Measurements from ENCODE around the gene KRT73. TPM values are rescaled to one million over a fixed set of nuclear protein-coding genes. Genes with fewer than 3 reads are reported as not detected.
A peak's percentile ranks its signal among the peaks of the same experiment; 100 is the strongest.

Gene KRT73
- total and polyA plus RNA-seq, 2 of the 8 experiments (the other 6 are each of a cell fraction or from before 2014, with no cell fraction given), result not detected

DNA sequence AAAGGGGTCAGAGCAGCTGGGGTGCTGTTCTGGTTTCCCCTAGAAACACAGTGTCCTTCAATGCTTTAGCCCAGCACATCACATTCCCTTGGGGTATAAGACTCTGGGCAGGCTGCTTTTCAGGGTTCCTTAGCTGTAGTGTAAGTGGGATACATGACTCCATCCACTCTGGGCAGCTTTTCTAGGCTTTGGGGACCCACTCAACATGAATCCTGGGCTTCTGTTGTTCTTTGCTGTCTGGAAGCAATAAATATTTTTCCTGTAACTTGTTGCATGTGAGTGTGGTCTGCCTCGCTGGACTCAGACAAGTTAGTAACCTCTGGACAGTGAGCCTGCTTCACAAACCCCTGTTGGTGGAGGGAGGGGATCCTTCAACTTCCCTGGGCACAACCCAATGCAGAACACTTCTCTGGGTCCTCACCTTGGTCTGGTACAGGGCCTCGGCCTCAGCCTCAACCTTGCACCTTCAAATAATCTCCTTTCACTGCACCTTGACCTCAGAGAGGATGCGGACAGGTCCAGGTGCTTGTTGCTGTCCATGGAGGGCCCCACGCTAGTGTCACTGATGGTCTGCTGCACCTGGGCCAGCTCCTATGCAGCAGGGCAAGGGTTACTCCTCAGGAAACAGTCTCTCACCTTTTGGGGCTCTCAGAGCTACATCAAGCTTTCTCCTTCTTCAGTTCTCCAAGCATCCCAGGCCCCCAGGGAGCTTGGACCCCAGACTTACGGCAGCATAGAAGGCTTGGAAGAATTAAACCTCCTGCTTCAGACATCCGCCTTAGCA, 13.5 kb upstream of the KRT73 start:
- no peak overlapping the region for H3K14ac ChIP-seq (ENCODE audit: insufficient read length)
- no peak overlapping the region for H2AK5ac ChIP-seq (ENCODE audit: low read depth, low read length)
- no peak overlapping the region for H2BK120ac ChIP-seq (replicated peaks; ENCODE audit: low read depth, low read length)
- no peaks in the 10 kb centered on the region; the same call in 1 of the 2 replicates for H3K79me1 ChIP-seq (ENCODE audit: low read depth, low read length)
- no peak overlapping the region for H3K56ac ChIP-seq (replicated peaks; ENCODE audit: insufficient read length, low read depth, low read length)
- H2BK5ac ChIP-seq (ENCODE audit: low read depth, low read length), result no peak overlapping the region
- ChIA-PET POLR2A (ENCODE audit: partially characterized antibody) (no interaction called here), CTCF (ENCODE audit: partially characterized antibody) (interaction anchor here (0.7 to 2.5 kb wide), 3 partner anchors 9 to 246 kb away, joined by 3 to 8 read pairs (median 3); no protein-coding TSS in a partner anchor)
- H3K9ac ChIP-seq (replicated peaks in 1 of 4; ENCODE audit: extremely low read depth in 1 of 4, low read depth in 3 of 4, low read length in 3 of 4), result no peak overlapping the region
- H3K79me2 ChIP-seq (ENCODE audit: control insufficient read depth in 1 of 2, insufficient read depth in 2 of 2, low read length in 2 of 2), result no peaks in the 10 kb centered on the region
- H3K4me3 ChIP-seq (ENCODE audit: extremely low read depth in 1 of 4, insufficient read depth in 2 of 4, low read depth in 3 of 4, low read length in 4 of 4), result no peak overlapping the region
- H3K27ac ChIP-seq (ENCODE audit: low read depth, low read length), result no peak overlapping the region
- no peak overlapping the region for H3K4me2 ChIP-seq (ENCODE audit: insufficient read depth in 1 of 2, low read depth in 2 of 2, low read length in 2 of 2)
- WGBS, 2 experiments (ENCODE audit: extremely low coverage in 1 of 2, insufficient coverage in 1 of 2, insufficient read length in 1 of 2, insufficient replicate concordance in 2 of 2, low coverage in 1 of 2, low lambda C conversion rate in 2 of 2, missing lambda C conversion rate in 1 of 2), result 84% methylated on average over 6 of the region's 6 CpGs; no CpG with 5 or more reads in 1 of the 2 experiments
- H3K18ac ChIP-seq (ENCODE audit: extremely low read depth, low read length), result no peak overlapping the region
- no peaks in the 10 kb centered on the region for H3K4me1 ChIP-seq (replicated peaks in 1 of 4; ENCODE audit: control insufficient read depth in 3 of 4, insufficient read depth in 4 of 4, low read length in 3 of 4)
- H2AFZ ChIP-seq (ENCODE audit: low read length), result no peak overlapping the region
- no peak overlapping the region for H2BK15ac ChIP-seq (ENCODE audit: low read length)
- H3K23ac ChIP-seq (ENCODE audit: insufficient read length), result no peak overlapping the region
- H3K9me3 ChIP-seq (ENCODE audit: insufficient read depth in 2 of 2, low read depth in 1 of 2, low read length in 1 of 2), result no peaks in the 10 kb centered on the region
- no peak overlapping the region for H4K8ac ChIP-seq (ENCODE audit: extremely low read depth, insufficient read depth, low read length)
- no peak overlapping the region for H4K5ac ChIP-seq (ENCODE audit: insufficient read length, low read depth, low read length)
- no peaks in the 10 kb centered on the region for H4K20me1 ChIP-seq (replicated peaks in 1 of 2; ENCODE audit: control insufficient read depth in 1 of 2, insufficient read depth in 2 of 2, low read length in 2 of 2)
- H2BK12ac ChIP-seq (ENCODE audit: low read depth, low read length), result no peak overlapping the region
- no peaks in the 10 kb centered on the region for H3K36me3 ChIP-seq (ENCODE audit: control insufficient read depth in 2 of 4, insufficient read depth in 4 of 4, low read length in 3 of 4)
- H3K27me3 ChIP-seq (replicated peaks in 1 of 4; ENCODE audit: control insufficient read depth in 3 of 4, extremely low read depth in 1 of 4, insufficient read depth in 3 of 4, low read length in 3 of 4), result no peaks in the 10 kb centered on the region; a peak in 2 of 7 replicates
- no peaks in the 10 kb centered on the region for H3K23me2 ChIP-seq (ENCODE audit: low read depth, low read length)
- no peak overlapping the region for H2BK20ac ChIP-seq (ENCODE audit: low read length)
- FAIRE-seq (no peak), DNase-seq (ENCODE audit: low read depth in 1 of 2, low spot score in 2 of 2) (peak in 1 of 2 experiments; percentile 27)
- H4K91ac ChIP-seq (replicated peaks; ENCODE audit: insufficient read length, low read length), result no peak overlapping the region
- no peak overlapping the region for H3K4ac ChIP-seq (replicated peaks; ENCODE audit: insufficient read length, low read depth, low read length)
- TF ChIP-seq CHD1 (IDR thresholded peaks at IDR 0.05; ENCODE audit: low read depth, low read length) (no peak), YY1 (IDR thresholded peaks at IDR 0.05; ENCODE audit: low read depth, low read length) (no peak), ZNF274 (IDR thresholded peaks at IDR 0.05; ENCODE audit: borderline replicate concordance, extremely low read depth, low read length) (no peak), HDAC6 (IDR thresholded peaks at IDR 0.05; ENCODE audit: low read depth, low read length) (no peak), BACH1 (IDR thresholded peaks at IDR 0.05; ENCODE audit: low read length) (no peak), JUN (IDR thresholded peaks at IDR 0.05; ENCODE audit: low read depth, low read length) (no peak), EGR1 (IDR thresholded peaks at IDR 0.05; ENCODE audit: borderline replicate concordance, low read depth, low read length) (no peak), RAD21 (IDR thresholded peaks at IDR 0.05 in 1 of 2, conservative IDR thresholded peaks at IDR 0.05 in 1 of 2; ENCODE audit: low read depth in 2 of 2, low read length in 2 of 2) (no peak), ASH2L (IDR thresholded peaks at IDR 0.05; ENCODE audit: low read length) (no peak), RXRA (IDR thresholded peaks at IDR 0.05; ENCODE audit: insufficient read depth, low read depth, low read length) (no peak), POLR2A (IDR thresholded peaks at IDR 0.05; ENCODE audit: control extremely low read depth in 1 of 2, low read depth in 2 of 2, low read length in 2 of 2) (no peak), FOSL1 (IDR thresholded peaks at IDR 0.05; ENCODE audit: insufficient read depth, low read depth, low read length) (no peak), NRF1 (IDR thresholded peaks at IDR 0.05; ENCODE audit: low read depth, low read length) (no peak), TEAD4 (IDR thresholded peaks at IDR 0.05; ENCODE audit: low read depth, low read length) (no peak)

Measured in H1 (cell line).